PC-3 (cell line): ENCODE results near the gene TMEM167A. TPM values are rescaled to one million over a fixed set of nuclear protein-coding genes. Genes with fewer than 3 reads are reported as not detected.

Experiments
- ATAC-seq: fragments of 200-7000 bp; cut with Tn5 transposase; 2 replicates; pipeline ENCODE4 v1.9.1; 2020; ENCODE audit warnings: mild to moderate bottlenecking, moderate library complexity
- BruUV-seq: library from RNA; stranded (reverse); fragments of 400-500 nt; replicated peaks from 2 replicates; lab custom pipeline; 2021; lab: Mats Ljungman, UMichigan
- CTCF ChIA-PET: fragments of 300-600 bp; sonication (Branson Sonifier 250); formaldehyde crosslinking; loops from one replicate; lab custom pipeline; 2022; ENCODE audit warnings: antibody characterized with exemption; lab: Charles Lee
- POLR2A ChIA-PET: fragments of 300-600 bp; sonication (Branson Sonifier 250); formaldehyde crosslinking; loops from one replicate; lab custom pipeline; 2022; ENCODE audit warnings: antibody characterized with exemption; ENCODE audit not compliant: unreplicated experiment; lab: Charles Lee
- DNase-seq: peaks from one replicate; pipeline ENCODE4 v3.0.0-alpha.2; 2015
- H2AFZ ChIP-seq: fragments of 300-600 bp; sonication (generic); 2 replicates; pipeline ENCODE4 v1.6.0; 2016; ENCODE audit warnings: antibody characterized with exemption, low read length
- H3F3A ChIP-seq: fragments of 300-600 bp; sonication (generic); one replicate; pipeline ENCODE4 v1.6.0; 2017; ENCODE audit warnings: antibody characterized with exemption, low read length, control low read depth, mild to moderate bottlenecking; ENCODE audit not compliant: unreplicated experiment
- H3K27ac ChIP-seq: fragments of 300-600 bp; sonication (generic); 2 replicates; pipeline ENCODE4 v1.5.1; 2016; ENCODE audit warnings: mild to moderate bottlenecking, low read length
- H3K27me3 ChIP-seq: fragments of 300-600 bp; sonication (generic); 2 replicates; pipeline ENCODE4 v1.6.1; 2016; ENCODE audit warnings: low read length, mixed read lengths
- H3K36me3 ChIP-seq: fragments of 300-600 bp; sonication (generic); 2 replicates; pipeline ENCODE4 v1.6.1; 2016; ENCODE audit warnings: low read depth, mixed run types, low read length, mixed read lengths
- H3K4me1 ChIP-seq: fragments of 300-600 bp; sonication (generic); 2 replicates; pipeline ENCODE4 v1.5.1; 2016; ENCODE audit warnings: low read length; ENCODE audit not compliant: insufficient read depth
- H3K4me2 ChIP-seq: fragments of 300-600 bp; sonication (generic); 2 replicates; pipeline ENCODE4 v1.6.0; 2016; ENCODE audit warnings: low read length
- H3K4me3 ChIP-seq: fragments of 300-600 bp; sonication (generic); 2 replicates; pipeline ENCODE4 v1.5.1; 2016; ENCODE audit warnings: mild to moderate bottlenecking, low read length, mixed read lengths
- H3K79me2 ChIP-seq: fragments of 300-600 bp; sonication (generic); 2 replicates; pipeline ENCODE4 v1.6.1; 2017; ENCODE audit warnings: low read length, mixed read lengths
- H3K9ac ChIP-seq: fragments of 300-600 bp; sonication (generic); 2 replicates; pipeline ENCODE4 v1.6.0; 2016; ENCODE audit warnings: mild to moderate bottlenecking, low read length
- H3K9me2 ChIP-seq: fragments of 300-600 bp; sonication (generic); replicated peaks from 2 replicates; pipeline ENCODE4 v1.6.1; 2016; ENCODE audit warnings: mixed run types, low read length, mixed read lengths
- H3K9me3 ChIP-seq: fragments of 300-600 bp; sonication (generic); 2 replicates; pipeline ENCODE4 v1.6.1; 2016; ENCODE audit warnings: low read length, mixed read lengths
- H4K20me1 ChIP-seq: fragments of 300-600 bp; sonication (generic); 2 replicates; pipeline ENCODE4 v1.6.1; 2016; ENCODE audit warnings: low read length, mixed read lengths
- EZH2 ChIP-seq: fragments of 300-600 bp; sonication (generic); IDR thresholded peaks from one replicate; pipeline ENCODE4 v1.6.1; 2017; ENCODE audit warnings: antibody characterized with exemption, mild to moderate bottlenecking, low read length; ENCODE audit not compliant: unreplicated experiment
- EZH2phosphoT487 ChIP-seq: fragments of 300-600 bp; sonication (generic); IDR thresholded peaks from 2 replicates; pipeline ENCODE4 v1.6.1; 2018; ENCODE audit warnings: mild to moderate bottlenecking, antibody characterized with exemption, low read length, borderline replicate concordance
- intact Hi-C: fragments of 100-400 bp; cut with micrococcal nuclease; formaldehyde crosslinking; loops from 2 replicates; pipeline ENCODE4 v1.9.0; 2023
- total RNA-seq: library from RNA; depleted of rRNA; stranded (reverse); fragments of >200 nt; gene quantifications from 2 replicates; pipeline ENCODE4 v1.2.3, GENCODE V29; 2014
- TF ChIP-seq, protein P1 (sequence below): fragments of 300-600 bp; sonication (generic); conservative IDR thresholded peaks from 2 replicates; pipeline ENCODE4 v1.5.1; 2017; ENCODE audit warnings: antibody characterized with exemption, low read depth, mild to moderate bottlenecking, low read length

TMEM167A gene
- total RNA-seq, 1 experiment from 2014 or later = 35.7 TPM

- intact Hi-C loops = loop anchor here (2.0 to 10.0 kb wide), 3 partner anchors 357 to 437 kb away; partner anchors contain the start of gene VCAN
- H3K9ac ChIP-seq = peak overlapping the region; percentile 96
- H3K9me2 ChIP-seq = no peaks in the 10 kb centered on the region
- DNase-seq (no peak), ATAC-seq (peak; percentile 3; the same call in 1 of the 2 replicates)
- no peaks in the 10 kb centered on the region for H3K9me3 ChIP-seq
- peaks cover 58% of the 10 kb centered on the region for H3K79me2 ChIP-seq
- no peaks in the 10 kb centered on the region for H3F3A ChIP-seq
- peak overlapping the region; percentile 53 for H3K27ac ChIP-seq
- peaks cover 19% of the 10 kb centered on the region for H3K4me1 ChIP-seq
- TSS peak; percentile 85 for BruUV-seq
- peak overlapping the region; percentile 94 for H3K4me3 ChIP-seq
- peaks cover 22% of the 10 kb centered on the region; the same call in 1 of the 2 replicates for H4K20me1 ChIP-seq
- H3K27me3 ChIP-seq = no peaks in the 10 kb centered on the region
- POLR2A ChIA-PET = interaction anchor here (0.6 to 0.7 kb wide), 6 partner anchors 57 to 507 kb away, joined by 3 to 4 read pairs (median 3); no protein-coding TSS in a partner anchor
- no peak for TF ChIP-seq EZH2
- no peak for TF ChIP-seq EZH2phosphoT487
- TF ChIP-seq, protein P1, sequence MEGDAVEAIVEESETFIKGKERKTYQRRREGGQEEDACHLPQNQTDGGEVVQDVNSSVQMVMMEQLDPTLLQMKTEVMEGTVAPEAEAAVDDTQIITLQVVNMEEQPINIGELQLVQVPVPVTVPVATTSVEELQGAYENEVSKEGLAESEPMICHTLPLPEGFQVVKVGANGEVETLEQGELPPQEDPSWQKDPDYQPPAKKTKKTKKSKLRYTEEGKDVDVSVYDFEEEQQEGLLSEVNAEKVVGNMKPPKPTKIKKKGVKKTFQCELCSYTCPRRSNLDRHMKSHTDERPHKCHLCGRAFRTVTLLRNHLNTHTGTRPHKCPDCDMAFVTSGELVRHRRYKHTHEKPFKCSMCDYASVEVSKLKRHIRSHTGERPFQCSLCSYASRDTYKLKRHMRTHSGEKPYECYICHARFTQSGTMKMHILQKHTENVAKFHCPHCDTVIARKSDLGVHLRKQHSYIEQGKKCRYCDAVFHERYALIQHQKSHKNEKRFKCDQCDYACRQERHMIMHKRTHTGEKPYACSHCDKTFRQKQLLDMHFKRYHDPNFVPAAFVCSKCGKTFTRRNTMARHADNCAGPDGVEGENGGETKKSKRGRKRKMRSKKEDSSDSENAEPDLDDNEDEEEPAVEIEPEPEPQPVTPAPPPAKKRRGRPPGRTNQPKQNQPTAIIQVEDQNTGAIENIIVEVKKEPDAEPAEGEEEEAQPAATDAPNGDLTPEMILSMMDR = no peak
- CTCF ChIA-PET = no interaction called here
- H3K4me2 ChIP-seq = peak overlapping the region; percentile 99
- peak overlapping the region; percentile 100 for H2AFZ ChIP-seq
- H3K36me3 ChIP-seq = peaks cover 18% of the 10 kb centered on the region
Measured at GRCh38 chr5:83077662-83078261, 568 bp upstream of the TMEM167A start.

GRCh38 chr5:83072966-83073365 lies 4.2 kb downstream of the TMEM167A start:
- intact Hi-C loops = loop anchor here (5.0 to 10.0 kb wide), 2 partner anchors 186 to 362 kb away; no protein-coding TSS in a partner anchor
- TF ChIP-seq EZH2phosphoT487 (no peak), EZH2 (no peak)
- TF ChIP-seq, protein P1 = no peak
- Histone ChIP-seq H3K79me2 (peaks cover 97% of the 10 kb centered on the region), H3K27ac (no peak overlapping the region), H3F3A (no peaks in the 10 kb centered on the region), H3K36me3 (peaks cover 22% of the 10 kb centered on the region), H3K4me1 (peaks cover 9% of the 10 kb centered on the region), H3K9me2 (no peaks in the 10 kb centered on the region), H2AFZ (no peak overlapping the region), H3K4me3 (no peak overlapping the region), H3K4me2 (no peak overlapping the region), H3K9ac (no peak overlapping the region), H3K27me3 (no peaks in the 10 kb centered on the region), H3K9me3 (no peaks in the 10 kb centered on the region), H4K20me1 (peaks cover 54% of the 10 kb centered on the region)
- BruUV-seq = no TSS peak
- CTCF ChIA-PET = no interaction called here
- POLR2A ChIA-PET = no interaction called here
- DNase-seq = no peak
- ATAC-seq = no peak
